NCI-H524 treated with DMSO at 0.1 percent for 48 hours (cell line): ENCODE results near the gene C11orf42.

Source experiments
- DNase-seq: peaks from one replicate; lab custom pipeline; 2025; lab: John Stamatoyannopoulos, UW

Gene C11orf42

DNA sequence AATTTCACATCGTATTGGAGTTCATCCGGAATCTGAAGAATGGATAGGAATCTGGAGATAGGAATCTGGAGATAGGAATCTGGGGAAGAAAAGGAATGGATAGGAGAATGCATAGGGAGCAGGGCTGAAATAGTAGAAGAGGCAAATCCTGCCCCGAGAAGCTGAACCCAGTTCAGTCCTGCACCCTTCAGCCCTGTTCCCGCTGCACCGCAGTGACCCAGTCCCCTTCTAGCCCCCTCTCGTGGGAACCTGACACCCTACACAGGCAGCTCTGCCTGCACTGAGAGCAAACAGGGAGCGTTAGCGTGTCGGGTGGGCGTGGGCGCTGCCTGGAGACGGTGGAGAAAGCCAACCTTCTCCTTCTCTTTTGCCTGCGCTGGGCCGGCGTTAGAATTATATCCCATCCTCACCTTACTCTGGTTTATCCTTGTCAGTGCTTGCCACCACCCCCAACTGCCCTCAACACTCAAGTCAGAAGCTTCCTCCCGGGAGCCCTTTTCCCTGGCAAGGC is 53.3 kb downstream of the C11orf42 start:
- DNase-seq: peak; percentile 14

DNA sequence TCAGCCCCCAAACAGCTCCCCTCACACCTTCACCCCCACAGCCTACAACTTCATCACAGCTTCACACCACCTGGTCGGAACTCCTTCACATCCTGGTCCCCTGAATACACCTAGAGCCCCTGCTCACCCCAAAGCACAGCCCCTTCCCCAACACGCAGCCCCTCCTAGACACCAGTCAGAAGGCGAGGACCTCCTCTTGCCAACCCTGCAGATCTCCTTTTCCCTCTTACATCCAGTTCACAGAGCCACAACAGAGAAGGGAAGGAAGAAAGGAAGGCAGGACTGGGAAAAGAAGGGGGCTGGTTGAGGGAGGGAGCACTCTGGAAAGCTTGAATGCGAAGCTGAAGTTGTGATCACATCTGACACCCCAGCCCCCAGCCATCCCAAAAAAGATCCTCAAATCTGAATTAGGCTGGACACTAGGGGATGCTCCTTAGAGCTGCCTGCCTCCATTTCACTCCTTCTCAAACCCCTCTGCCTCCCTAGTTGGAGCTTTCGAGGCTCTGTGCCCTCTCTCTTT is 54.9 kb downstream of the C11orf42 start:
- DNase-seq: no peak
